ENCODE measurements around the gene ATF5.

- TF ChIP-seq CTCF (conservative IDR thresholded peaks at IDR 0.05) (no peak), EZH2 (IDR thresholded peaks at IDR 0.05; ENCODE audit: low read depth) (no peak)
Observed at GRCh38 chr19:49925486-49925885, 3.5 kb upstream of the ATF5 start.
